Gastrocnemius medialis (tissue), 4 donors: ENCODE data around the gene C14orf180.

Experiments used
- CTCF ChIP-seq, 5 experiments: fragments of 450-650 bp in 3 of 5; fragments of 200-600 bp in 2 of 5; sonication (generic) in 2 of 5; IDR thresholded peaks in 4 of 5; conservative IDR thresholded peaks in 1 of 5; 1 replicate in 4 of 5; 2 replicates in 1 of 5; pipeline ENCODE4 v1.5.1; 2016 to 2019; ENCODE audit warnings: antibody characterized with exemption in 5 of 5, mild to moderate bottlenecking in 3 of 5, moderate library complexity in 3 of 5
- POLR2A ChIP-seq, 2 donors: fragments of 450-650 bp; IDR thresholded peaks; one replicate each; pipeline ENCODE4 v1.6.1; 2017; ENCODE audit warnings: antibody characterized with exemption in 2 of 2, mild to moderate bottlenecking in 2 of 2, moderate library complexity in 2 of 2

- TF ChIP-seq CTCF (IDR thresholded peaks at IDR 0.05 in 4 of 5, conservative IDR thresholded peaks at IDR 0.05 in 1 of 5) = no peak
- no peak for TF ChIP-seq POLR2A (IDR thresholded peaks at IDR 0.05)
These were observed 32.3 kb downstream of the C14orf180 start for GRCh38 chr14:104611881-104612280.
